ENCODE measurements around the gene KRTAP2-3. TPM values are rescaled to one million over a fixed set of nuclear protein-coding genes. Genes with fewer than 3 reads are reported as not detected.
A peak's percentile ranks its signal among the peaks of the same experiment; 100 is the strongest.
"Not testable (repeated sequence)": the region's sequence is repeated elsewhere in the genome, so short reads cannot be mapped to it uniquely, and the experiment has no call there.

KRTAP2-3 gene
- total RNA-seq, 6 donors from 2014 or later = not detected

DNA sequence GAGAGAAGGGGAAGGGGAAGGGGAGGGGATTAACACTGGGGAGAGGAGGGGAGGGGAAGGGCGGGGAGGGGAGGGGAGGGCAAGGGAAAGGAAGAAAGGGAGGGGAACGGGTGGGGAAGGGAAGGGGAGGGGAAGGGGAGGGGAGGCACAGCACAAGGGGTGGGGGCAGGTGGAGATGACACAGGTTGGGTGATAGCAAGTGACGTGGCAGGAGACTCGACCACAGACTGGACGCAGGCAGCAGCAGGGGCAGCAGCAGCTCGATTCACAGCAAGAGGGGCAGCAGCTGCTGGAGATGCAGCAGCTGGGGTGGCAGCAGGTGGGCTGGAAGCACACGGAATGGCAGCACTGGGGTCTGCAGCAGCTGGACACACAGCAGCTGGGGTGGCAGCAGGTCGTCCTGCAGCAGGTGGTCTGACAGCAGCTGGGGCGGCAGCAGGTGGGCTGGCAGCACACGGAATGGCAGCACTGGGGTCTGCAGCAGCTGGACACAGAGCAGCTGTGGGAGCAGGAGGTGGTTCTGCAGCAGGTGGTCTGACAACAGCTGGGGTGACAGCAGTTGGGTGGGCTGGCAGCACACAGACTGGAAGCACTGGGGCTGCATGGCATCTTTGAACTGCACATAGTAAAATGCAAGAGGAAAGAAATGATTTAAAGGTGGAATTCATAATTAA lies 41.8 kb upstream of the KRTAP2-3 start, which contains the start of gene KRTAP4-16:
Gene KRTAP4-16 (minus strand): TSS at position 624 of the 674 bp plus-strand sequence. CDS start 0 bp downstream, at position 624.
- WGBS, 2 donors = 49 to 64% methylated on average over 8 to 10 of the region's 10 CpGs
- Histone ChIP-seq H3K27me3 (no peaks in the 10 kb centered on the region), H3K4me3 (no peak within 1 kb of the TSS), H3K27ac (no peak within 1 kb of the TSS), H3K9me3 (no peaks in the 10 kb centered on the region), H3K36me3 (no peaks in the 10 kb centered on the region), H3K4me1 (no peaks in the 10 kb centered on the region)
- ATAC-seq (ENCODE audit: low FRiP score in 2 of 2) = no peak
- TF ChIP-seq, protein P1, sequence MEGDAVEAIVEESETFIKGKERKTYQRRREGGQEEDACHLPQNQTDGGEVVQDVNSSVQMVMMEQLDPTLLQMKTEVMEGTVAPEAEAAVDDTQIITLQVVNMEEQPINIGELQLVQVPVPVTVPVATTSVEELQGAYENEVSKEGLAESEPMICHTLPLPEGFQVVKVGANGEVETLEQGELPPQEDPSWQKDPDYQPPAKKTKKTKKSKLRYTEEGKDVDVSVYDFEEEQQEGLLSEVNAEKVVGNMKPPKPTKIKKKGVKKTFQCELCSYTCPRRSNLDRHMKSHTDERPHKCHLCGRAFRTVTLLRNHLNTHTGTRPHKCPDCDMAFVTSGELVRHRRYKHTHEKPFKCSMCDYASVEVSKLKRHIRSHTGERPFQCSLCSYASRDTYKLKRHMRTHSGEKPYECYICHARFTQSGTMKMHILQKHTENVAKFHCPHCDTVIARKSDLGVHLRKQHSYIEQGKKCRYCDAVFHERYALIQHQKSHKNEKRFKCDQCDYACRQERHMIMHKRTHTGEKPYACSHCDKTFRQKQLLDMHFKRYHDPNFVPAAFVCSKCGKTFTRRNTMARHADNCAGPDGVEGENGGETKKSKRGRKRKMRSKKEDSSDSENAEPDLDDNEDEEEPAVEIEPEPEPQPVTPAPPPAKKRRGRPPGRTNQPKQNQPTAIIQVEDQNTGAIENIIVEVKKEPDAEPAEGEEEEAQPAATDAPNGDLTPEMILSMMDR (IDR thresholded peaks at IDR 0.05) = no peak
- no peak for TF ChIP-seq POLR2AphosphoS5 (IDR thresholded peaks at IDR 0.05)
- no peak for TF ChIP-seq EP300 (IDR thresholded peaks at IDR 0.05)
- TF ChIP-seq POLR2A (IDR thresholded peaks at IDR 0.05) = no peak
- peak in 1 of 2 donors; percentile 52 for DNase-seq

DNA sequence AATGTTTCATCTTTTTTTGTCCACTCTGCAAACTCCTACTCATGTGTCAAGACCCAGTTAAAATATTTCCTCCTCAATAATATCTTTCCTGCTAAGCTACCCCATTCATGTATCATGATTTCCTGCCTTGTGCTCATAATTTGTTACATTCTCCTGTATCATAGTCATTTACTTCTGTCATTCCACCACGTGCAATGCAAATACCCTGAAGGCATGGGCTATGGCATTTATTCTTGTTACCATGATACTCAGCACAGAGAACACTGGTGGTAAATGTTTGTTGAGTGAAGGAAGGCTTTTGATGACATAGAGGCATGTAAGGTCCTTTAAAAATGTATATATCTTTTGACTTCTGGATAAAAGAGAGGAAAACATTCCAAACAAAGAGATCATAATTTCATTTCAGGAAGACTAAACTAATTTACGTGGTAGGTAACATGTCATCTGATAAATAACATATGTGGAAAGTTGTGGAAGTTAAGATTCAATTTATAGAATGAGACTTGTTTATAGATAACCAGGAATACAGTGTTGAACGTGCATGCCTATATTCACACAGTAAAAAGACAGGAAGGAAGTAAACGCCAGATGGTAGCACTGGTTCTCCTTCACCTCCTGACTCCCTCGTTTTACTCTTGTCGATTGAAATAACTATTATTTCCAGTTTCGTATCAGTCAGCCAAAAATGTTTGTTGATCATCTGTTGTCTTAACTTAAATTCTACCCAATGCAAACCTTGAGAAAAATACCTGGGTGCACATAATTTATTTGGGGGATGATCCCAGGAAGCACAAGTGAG lies 40.0 kb upstream of the KRTAP2-3 start:
- not testable (repeated sequence) for DNase-seq; ATAC-seq (ENCODE audit: low FRiP score in 2 of 2); H3K36me3 ChIP-seq; H3K4me3 ChIP-seq; H3K4me1 ChIP-seq; H3K27me3 ChIP-seq; H3K27ac ChIP-seq; H3K9me3 ChIP-seq
- WGBS, 2 donors = 35 to 49% methylated on average over 7 of the region's 7 CpGs

DNA sequence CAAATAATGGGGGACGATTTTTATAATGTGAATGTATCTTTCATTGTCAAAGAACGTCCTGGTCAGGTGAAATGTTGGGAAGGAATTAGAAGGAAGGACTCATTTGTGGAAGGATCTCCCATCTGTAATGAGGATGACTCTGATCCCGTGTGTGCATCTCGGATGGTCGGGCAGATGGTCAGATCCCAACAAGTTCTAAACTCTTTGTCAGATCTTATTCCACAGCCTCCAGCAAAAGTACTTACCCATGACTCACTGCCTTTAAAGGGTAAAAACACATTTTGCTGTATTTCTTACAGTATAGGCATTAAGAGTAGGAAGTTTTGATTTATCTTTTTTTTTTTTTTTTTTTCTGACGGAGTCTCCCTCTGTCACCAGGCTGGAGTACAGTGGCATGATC lies 38.6 kb upstream of the KRTAP2-3 start:
- Histone ChIP-seq H3K27me3 (no peaks in the 10 kb centered on the region), H3K9me3 (no peaks in the 10 kb centered on the region), H3K36me3 (no peaks in the 10 kb centered on the region), H3K4me3 (no peak overlapping the region), H3K4me1 (no peaks in the 10 kb centered on the region), H3K27ac (no peak overlapping the region)
- ATAC-seq (ENCODE audit: low FRiP score in 2 of 2) (no peak), DNase-seq (no peak)
- 79 to 87% methylated on average over 6 of the region's 6 CpGs for WGBS, 2 donors
- TF ChIP-seq, protein P1 (IDR thresholded peaks at IDR 0.05) = no peak
- TF ChIP-seq EP300 (IDR thresholded peaks at IDR 0.05) (no peak), POLR2AphosphoS5 (IDR thresholded peaks at IDR 0.05) (no peak), POLR2A (IDR thresholded peaks at IDR 0.05) (no peak)

DNA sequence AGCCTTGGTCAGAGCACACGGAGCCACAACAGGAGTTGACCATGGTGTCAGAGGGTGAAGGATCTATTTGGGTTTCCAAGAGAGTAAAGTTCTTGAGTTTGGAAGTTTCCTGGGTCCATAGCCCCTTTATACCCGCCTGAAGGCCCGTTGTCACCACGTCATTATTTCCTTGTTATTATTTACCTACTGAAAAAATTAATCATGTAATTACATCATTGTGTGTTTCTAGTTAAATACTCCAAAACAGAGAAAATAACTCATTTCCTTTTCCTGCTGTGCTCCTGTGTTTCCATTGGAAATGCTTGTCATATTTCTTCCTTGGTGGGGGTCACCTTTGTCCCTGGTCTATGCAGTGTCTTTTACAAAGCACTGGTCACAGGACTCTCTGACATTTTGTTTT lies 38.1 kb upstream of the KRTAP2-3 start, which contains the start of gene KRTAP4-8:
Gene KRTAP4-8 (minus strand): TSS at position 101 of the 400 bp plus-strand sequence. CDS start 58 bp downstream, at position 43.
- Histone ChIP-seq H3K27ac (no peak within 1 kb of the TSS), H3K9me3 (no peaks in the 10 kb centered on the region), H3K27me3 (no peaks in the 10 kb centered on the region), H3K36me3 (no peaks in the 10 kb centered on the region), H3K4me3 (no peak within 1 kb of the TSS), H3K4me1 (no peaks in the 10 kb centered on the region)
- TF ChIP-seq, protein P1 (IDR thresholded peaks at IDR 0.05) = no peak
- TF ChIP-seq EP300 (IDR thresholded peaks at IDR 0.05) (no peak), POLR2A (IDR thresholded peaks at IDR 0.05) (no peak), POLR2AphosphoS5 (IDR thresholded peaks at IDR 0.05) (no peak)
- no peak for ATAC-seq (ENCODE audit: low FRiP score in 2 of 2)
- WGBS, 2 donors = 77 to 78% methylated on average over 4 of the region's 4 CpGs
- DNase-seq = no peak

DNA sequence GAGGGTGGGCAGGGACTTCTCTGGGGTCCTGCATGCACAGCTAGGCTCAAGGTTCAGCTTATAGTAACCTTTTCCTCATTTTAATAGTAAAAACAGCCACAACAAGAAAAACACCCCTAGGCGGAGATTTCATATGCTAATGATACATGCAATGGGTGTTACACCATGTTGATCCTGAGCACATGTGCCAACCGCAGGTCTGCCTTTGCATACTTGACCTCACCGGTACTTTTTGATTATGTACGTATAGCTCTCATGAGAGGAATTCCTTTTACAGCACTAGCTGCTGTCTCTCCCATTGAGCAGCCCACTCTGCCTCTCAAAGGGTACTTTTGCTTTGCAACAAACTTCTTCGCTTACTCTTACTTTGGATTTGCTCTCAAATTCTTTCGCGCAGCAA lies 36.1 kb upstream of the KRTAP2-3 start:
- TF ChIP-seq, protein P1 (IDR thresholded peaks at IDR 0.05) = no peak
- TF ChIP-seq EP300 (IDR thresholded peaks at IDR 0.05) (no peak), POLR2A (IDR thresholded peaks at IDR 0.05) (no peak), POLR2AphosphoS5 (IDR thresholded peaks at IDR 0.05) (no peak)
- WGBS, 2 donors = 66 to 80% methylated on average over 7 of the region's 7 CpGs

DNA sequence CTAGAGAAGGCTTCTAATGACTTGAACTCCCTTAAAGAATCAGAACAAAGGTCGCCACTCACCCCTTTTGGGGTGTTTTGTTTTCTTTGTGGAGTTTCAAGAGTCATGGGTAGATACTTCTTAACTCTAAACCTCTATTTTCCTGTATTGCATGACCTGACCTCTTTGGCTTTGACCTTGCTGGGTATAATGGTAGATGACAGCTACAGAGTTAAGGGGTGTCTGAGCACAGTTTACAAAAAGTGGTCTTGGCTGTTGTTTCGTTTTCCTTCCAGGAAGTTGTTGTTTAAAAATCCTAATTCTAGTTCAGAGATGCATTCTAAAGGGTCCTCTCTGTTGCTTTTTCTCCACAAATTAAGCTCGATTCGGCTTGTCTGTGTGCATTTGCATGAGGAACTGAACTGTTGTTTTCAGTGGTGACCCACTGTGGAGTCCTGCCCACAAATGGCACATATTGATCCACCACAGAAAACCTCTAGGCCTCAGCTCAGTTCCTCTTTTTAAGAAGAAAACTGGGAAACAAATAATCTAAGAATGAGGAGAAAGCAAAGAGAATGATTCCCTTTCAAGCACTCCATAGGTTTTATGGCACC lies 28.9 kb upstream of the KRTAP2-3 start:
- H3K27ac ChIP-seq; DNase-seq; H3K27me3 ChIP-seq; H3K4me1 ChIP-seq; H3K9me3 ChIP-seq; ATAC-seq (ENCODE audit: low FRiP score in 2 of 2); H3K4me3 ChIP-seq; H3K36me3 ChIP-seq: not testable (repeated sequence)
- WGBS, 2 donors = 38 to 50% methylated on average over 4 of the region's 4 CpGs

More for the DNA sequence above, 36.1 kb upstream of the KRTAP2-3 start:
- no peak for DNase-seq
- Histone ChIP-seq H3K27ac (no peak overlapping the region), H3K4me3 (no peak overlapping the region), H3K36me3 (no peaks in the 10 kb centered on the region), H3K9me3 (no peaks in the 10 kb centered on the region), H3K4me1 (no peaks in the 10 kb centered on the region), H3K27me3 (no peaks in the 10 kb centered on the region)
- ATAC-seq (ENCODE audit: low FRiP score in 2 of 2) = no peak

DNA sequence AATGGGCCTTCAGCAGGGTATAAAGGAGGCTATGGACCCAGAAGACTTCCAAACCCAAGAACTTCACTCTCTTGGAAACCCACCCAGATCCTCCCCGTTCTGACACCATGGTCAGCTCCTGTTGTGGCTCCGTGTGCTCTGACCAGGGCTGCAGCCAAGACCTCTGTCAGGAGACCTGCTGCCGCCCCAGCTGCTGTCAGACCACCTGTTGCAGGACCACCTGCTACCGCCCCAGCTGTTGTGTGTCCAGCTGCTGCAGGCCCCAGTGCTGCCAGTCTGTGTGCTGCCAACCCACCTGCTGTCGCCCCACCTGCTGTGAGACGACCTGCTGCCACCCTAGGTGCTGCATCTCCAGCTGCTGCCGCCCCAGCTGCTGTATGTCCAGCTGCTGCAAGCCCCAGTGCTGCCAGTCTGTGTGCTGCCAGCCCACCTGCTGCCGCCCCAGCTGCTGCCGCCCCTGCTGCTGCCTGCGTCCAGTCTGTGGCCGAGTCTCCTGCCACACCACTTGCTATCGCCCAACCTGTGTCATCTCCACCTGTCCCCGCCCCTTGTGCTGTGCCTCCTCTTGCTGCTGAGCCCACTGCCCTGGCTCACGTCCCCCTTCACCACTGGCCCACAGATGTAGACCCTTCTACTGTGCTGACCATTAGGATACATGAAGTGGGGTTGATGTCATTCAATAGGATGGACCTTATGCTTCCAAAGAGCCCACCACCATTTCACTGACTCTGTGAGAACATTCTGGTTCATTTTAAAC lies 24.4 kb upstream of the KRTAP2-3 start, which contains the start of gene KRTAP4-7:
Gene KRTAP4-7 (plus strand): TSS at position 51 of the 757 bp plus-strand sequence. CDS start 57 bp downstream, at position 108.
- DNase-seq = peak in 1 of 2 donors; percentile 33
- H3K36me3 ChIP-seq; H3K4me1 ChIP-seq; H3K9me3 ChIP-seq; ATAC-seq (ENCODE audit: low FRiP score in 2 of 2); H3K27ac ChIP-seq; H3K27me3 ChIP-seq; H3K4me3 ChIP-seq: not testable (repeated sequence)
- 76 to 81% methylated on average over 2 to 8 of the region's 14 CpGs for WGBS, 2 donors

All from upper lobe of left lung (tissue), 6 donors.